HG02943 (cell line): ENCODE results near the gene DLGAP5.

Experiments
- ATAC-seq: cut with Tn5 transposase; IDR thresholded peaks from one replicate; pipeline ENCODE4 v1.9.1; 2021; ENCODE audit warnings: mild to moderate bottlenecking, low read depth, moderate library complexity; ENCODE audit not compliant: unreplicated experiment

Gene DLGAP5

DNA sequence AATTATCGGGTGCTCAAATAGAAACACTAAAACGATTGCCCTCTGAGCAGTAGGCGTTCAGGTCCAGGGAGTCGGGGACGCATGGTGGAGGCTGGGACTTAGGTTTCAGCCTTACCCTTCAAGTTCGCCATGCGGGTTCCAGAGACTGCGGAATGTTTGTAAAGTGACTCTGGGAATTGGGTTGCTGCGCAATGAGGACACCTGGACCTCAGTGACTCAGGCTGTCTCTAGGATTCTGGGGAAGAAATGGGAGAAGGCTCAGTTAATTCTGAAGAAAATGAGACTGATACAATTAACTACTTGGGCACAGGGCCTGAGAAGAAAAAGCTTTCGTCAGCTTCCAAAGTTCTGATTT lies 61.2 kb downstream of the DLGAP5 start:
- ATAC-seq = no peak

GRCh38 chr14:55129428-55130195 lies 61.8 kb downstream of the DLGAP5 start:
- ATAC-seq = peak; percentile 50

DNA sequence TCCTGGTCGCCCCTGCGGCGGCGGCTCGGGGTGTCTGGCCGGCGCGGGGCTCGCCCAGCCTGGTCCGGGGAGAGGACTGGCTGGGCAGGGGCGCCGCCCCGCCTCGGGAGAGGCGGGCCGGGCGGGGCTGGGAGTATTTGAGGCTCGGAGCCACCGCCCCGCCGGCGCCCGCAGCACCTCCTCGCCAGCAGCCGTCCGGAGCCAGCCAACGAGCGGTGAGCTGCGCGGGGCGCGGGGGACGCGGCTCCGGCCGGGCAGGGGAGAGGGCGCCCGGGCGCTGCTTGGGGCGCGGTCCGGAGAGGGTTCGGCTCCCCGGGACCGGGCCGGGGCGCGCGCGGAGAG lies 62.3 kb downstream of the DLGAP5 start, which contains the start of gene LGALS3:
LGALS3 (plus strand) TSS at position 167 of the 342 bp plus-strand sequence. CDS start 8,122 bp downstream, outside the sequence.
- ATAC-seq = peak; percentile 61

- no peak for ATAC-seq
These were observed 62.8 kb downstream of the DLGAP5 start for GRCh38 chr14:55128386-55129085.

DNA sequence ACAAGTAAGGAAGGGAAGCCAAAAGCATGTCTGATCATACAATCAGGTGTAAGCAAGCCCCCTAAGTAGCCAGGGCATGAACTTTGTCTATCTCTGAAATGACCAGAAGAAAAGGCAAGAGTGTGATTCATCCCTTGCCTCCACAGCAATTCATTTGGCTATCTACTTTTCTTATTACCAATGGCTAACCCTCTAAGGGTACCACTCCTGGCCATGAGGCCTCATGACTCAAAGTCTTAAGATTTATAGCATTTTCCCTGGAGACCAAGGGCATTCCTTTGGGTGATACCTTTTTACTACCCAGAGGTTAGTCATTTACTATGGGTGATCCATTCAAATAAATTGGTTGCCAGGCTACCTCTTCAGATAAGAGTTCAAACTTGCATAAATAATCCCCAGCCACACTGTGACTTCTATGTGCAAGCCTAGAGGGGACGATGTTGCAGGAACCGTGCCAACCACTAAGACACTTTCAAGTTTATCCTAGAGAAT lies 63.9 kb downstream of the DLGAP5 start:
- ATAC-seq = no peak

- no peak for ATAC-seq
These were observed 64.4 kb downstream of the DLGAP5 start for GRCh38 chr14:55126932-55127459.

GRCh38 chr14:55126034-55126433 lies 65.4 kb downstream of the DLGAP5 start:
- ATAC-seq = no peak

- ATAC-seq = no peak
These were observed 66.0 kb downstream of the DLGAP5 start for GRCh38 chr14:55125403-55125802.

DNA sequence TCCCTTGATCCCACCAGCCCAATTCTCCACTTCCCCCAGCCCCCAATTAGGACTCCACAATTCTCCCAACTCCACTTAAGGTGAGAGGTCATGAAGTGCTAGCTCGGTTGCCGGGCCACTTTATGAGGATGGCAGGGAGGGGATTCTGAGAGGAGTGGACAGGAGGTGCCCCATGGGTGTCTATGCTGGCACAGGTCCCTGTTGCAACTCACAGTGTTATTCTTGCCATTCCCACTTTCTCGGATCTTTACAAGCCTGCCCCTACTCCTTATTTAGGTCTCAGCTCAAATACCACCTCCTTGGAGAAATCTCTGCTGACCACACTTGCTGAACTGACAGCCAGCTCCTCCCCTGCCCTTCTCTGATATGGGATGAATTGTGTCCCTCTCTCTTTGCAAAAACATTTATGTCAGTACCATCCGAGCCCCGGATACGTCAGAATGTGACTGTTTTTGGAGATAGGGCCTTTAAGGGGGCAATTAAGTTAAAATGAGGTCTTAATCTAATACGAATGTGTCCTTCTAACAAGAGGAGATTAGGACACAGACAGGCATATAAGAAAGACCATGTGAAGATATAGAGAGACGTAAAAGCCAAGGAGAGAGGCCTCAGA lies 66.5 kb downstream of the DLGAP5 start:
- no peak for ATAC-seq

DNA sequence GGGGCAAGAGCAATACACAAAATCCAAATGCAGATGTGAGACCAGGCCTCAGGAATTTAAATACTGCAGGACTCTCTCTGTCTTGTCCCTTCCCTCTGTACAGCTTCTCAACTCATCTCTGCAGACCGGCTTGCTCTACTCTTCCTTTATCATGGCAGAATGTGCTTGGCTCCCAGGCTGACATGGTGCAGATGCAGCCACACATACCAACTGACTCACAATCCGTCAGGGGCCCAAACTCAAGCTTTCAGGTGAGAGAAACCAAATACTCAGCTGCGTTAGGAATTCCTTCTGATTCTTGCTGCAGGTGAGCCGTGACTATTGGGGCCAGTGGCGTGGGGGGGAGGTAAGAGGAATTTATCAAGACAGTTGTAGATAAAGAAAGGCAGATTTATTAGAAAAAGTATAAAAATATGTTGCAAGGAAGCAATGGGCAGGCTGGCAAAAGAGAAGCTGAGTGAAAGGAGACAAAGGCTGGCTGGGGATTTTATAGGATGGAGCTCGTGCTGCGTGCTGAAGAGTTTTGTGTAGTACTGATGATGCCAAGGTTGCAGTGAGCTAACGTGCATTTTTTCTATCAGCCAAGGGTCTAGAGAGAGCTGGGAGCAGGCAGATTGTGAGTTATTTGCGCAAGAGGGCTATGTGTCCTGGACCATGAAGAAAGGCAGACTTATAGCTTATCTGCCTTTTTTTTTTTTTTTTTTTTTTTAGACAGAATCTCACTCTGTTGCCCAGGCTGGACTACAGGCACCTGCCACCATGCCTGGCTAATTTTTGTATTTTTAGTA lies 67.3 kb downstream of the DLGAP5 start:
- ATAC-seq = no peak

- ATAC-seq = no peak
These were observed 68.3 kb downstream of the DLGAP5 start for GRCh38 chr14:55123101-55123500.

- no peak for ATAC-seq
These were observed 68.9 kb downstream of the DLGAP5 start for GRCh38 chr14:55122440-55122986.

DNA sequence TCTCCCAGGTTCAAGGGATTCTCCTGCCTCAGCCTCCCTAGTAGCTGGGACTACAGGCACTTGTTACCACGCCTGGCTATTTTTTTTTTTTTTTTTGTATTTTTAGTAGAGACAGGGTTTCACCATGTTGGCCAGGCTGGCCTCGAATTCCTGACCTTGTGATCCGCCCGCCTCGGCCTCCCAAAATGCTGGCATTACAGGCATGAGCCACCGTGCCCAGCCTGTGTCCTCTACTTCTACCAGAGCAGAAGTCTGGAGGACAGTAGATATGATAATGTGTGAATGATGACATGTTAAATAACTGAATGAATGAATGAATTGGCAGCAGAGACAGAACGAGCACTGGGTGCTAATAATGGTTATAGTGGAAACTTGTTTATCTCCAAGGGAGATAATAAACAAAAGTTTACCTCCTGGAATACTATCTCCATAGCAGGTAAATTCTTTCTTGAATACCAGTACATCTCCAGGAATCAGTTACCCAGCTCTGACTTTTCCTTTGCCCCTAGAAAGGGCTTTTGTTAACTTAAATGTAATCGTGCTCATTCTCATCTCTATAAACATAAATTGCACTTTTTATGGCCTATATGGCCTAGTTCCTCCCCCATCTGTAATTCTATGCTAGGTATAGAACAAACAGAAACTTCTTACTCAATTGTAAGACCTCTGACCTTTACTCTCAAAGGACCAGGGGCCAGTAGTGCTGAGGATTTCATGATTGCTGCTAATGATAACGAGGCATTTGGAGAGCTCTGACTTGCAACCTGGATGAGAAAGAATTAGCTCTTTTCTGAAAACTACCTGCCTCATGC lies 69.6 kb downstream of the DLGAP5 start:
- no peak for ATAC-seq

DNA sequence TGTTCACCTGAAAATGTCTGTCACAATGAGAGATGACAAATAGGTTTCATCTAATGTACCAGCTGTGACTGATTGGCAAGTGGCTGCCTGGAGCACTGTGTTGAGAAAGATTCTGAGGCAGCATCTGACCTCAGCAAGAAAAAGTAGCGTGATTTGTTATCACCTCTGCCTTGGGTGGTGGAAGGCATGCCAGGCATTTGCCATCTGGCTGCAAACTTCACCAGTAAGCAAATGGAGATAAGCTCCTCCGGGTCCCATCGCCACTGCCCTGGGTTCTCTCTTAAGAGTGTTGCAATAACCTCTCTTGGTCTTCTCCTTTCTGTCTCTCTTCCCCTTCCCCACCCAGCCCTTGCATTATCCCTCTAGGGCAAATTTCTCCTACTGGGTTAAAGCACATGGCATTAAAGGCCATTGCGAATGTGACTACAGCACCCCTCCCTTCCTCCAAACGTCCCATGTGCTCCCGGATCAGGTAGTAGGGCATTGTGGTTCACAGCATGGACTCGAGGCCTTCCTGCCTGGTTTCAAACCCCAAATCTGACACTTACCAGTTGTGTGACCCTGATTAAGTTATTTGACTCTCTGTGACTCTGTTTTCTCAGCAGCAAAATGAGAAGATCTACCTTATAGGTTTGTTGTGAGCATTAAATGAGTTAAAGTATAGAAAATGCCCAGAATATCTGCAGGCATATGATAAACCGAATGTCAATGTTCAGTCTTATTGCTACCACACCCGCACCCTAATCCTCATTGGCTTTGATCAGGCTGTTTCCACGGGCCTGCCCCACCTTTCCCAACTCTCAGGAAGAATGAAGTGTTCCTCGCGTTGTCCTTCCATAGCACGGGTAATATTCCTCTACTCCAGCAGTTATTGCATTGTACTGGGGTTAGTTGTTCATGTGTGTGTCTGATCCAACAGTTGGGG lies 70.6 kb downstream of the DLGAP5 start:
- ATAC-seq = no peak

DNA sequence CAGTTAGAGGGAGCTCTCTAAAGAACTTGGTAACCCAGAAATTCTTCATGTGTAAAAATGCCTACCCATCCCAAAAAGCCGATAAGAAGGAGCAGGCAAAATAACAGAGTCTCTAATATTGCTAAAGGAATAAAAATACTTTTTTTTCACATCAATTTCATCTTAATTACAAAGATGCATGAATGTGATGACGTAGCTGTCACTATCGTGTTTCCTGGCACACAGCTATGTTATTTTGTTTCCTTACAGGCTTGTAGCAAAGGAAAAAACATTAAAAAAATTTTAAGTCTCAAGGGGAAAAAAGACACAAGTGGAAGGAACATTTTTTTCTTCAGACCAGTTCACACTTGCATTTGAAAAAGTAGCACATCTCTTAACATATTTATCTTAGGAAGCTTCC lies 72.6 kb downstream of the DLGAP5 start:
- ATAC-seq = no peak

- ATAC-seq = no peak
These were observed 73.5 kb downstream of the DLGAP5 start for GRCh38 chr14:55117803-55118441.

- no peak for ATAC-seq
These were observed 74.9 kb downstream of the DLGAP5 start for GRCh38 chr14:55116246-55117030.
